Activated CD8-positive, alpha-beta memory T cell treated with anti-CD3 and anti-CD28 coated beads, Interleukin-2, amount 50 U/mL, for 24 hours (primary cell): ENCODE results near the gene CFAP54.

ENCODE experiments used
- DNase-seq: peaks from one replicate; pipeline ENCODE4 v3.0.0-alpha.2; 2020; ENCODE audit errors: extremely low read depth

Gene CFAP54

DNA sequence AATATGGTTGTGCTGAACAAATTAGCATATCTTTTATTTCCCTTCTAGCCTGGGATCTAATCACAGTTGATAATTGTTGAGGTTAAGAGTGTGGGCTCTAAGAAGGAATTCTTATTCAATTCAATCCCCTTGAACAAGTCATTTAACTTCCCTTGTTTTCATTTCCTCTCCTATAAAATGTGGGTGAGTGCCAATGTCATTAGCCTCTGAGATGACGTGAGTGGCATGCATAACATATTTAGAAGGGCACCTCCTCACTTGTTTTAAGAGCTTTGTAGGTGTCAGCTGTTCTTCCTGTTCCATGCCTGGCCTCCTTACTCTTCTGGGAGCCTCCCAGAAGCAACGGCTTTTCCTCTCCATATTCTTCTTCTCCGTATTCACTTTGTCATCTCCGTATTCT is 262.2 kb downstream of the CFAP54 start:
- DNase-seq, result no peak

DNA sequence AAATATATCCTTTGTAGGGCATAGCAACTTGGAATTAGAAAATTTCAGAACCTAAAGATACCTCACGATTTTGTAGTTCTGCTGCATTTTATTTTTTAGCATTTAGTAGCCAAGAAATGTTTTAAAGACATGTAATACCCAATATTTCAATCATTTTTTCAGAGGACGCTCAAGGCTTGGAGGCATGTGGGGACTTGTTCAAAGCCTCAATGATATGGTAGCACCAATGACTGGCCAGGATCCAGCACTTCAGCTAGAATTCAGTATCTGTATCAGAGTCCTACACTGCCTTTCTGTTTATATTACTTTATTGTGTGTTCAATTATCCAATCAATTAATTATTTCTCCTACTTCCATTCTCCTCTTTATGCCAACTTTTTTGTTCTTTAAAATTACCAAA is 262.8 kb downstream of the CFAP54 start:
- no peak for DNase-seq

DNA sequence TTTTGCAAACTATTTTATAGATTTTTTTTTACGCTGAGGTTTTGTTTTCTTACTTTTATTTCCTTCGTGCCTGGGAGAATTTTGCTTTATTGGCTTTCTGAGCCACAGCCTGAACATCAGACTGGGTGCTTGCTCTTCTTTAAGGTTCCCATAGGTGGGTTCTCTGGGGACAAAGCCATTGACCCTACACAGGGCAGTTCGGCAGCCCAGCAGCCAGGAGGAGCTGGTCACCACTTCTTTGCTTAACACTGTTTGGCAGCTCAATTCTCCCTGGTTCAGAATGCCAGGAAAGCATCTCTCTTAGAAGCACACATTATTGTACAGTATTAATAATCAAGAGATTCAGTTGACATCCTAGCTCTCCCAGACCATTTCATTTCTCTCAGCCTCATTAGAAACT is 276.9 kb downstream of the CFAP54 start:
- DNase-seq, result no peak

DNA sequence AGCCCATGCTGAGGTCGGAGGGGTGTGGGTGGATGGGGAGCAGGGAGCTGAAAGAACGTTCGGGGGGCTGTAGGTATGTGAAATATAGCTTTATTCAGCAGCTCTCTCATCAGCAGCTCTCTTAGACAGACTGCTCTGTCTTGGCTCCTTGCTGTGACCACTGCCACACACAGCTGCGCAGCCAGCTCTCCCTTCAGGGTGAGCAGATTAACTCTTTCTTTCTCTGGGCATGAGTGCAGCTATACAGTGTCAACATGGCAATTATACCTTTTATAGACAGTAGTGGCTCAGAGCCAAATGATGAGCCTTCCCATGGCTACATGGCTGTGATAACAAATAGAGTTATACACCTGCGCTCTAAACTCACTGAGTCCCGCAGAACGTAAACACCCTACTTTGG is 280.0 kb downstream of the CFAP54 start:
- DNase-seq, result no peak

DNA sequence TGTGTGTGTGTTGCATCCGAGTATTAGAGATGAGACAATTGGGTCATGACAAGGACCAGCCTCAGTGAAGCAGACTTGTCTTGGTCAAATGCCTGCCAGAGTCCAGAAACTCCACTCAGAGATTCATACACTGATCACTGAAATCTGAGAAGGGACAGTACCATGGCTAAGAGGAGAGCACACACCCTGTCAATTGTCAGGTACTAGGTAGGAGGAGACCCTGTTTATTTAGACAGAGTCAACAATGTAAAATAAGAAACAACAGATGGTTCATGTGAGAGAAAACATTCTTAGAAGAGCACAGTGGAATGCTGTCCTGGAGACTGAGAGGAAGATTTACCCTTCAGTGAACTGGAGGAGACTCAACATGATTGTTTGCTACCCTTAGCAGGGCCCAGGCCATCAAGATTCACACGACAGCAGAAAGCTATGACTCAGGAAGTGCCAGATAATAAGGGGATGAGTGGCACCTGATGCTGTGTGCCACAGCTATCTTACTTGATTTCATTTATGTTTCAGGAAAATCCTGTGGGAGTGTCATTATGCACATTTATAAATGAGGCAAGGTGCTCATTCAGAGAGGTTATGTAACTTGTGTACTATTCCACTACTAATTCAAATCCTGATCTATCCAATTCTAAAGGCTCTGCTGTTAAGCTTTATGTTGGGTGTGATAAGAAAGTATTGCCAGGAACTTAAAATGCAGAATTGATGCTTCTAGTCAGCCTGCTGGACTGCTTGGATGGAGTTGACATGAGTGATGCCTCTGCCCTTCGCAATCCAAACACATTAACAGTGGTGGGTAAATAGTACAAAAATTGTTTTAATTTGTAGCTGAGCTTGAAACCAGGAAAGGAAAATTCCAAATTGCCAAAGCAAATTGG is 281.1 kb downstream of the CFAP54 start:
- DNase-seq, result no peak

DNA sequence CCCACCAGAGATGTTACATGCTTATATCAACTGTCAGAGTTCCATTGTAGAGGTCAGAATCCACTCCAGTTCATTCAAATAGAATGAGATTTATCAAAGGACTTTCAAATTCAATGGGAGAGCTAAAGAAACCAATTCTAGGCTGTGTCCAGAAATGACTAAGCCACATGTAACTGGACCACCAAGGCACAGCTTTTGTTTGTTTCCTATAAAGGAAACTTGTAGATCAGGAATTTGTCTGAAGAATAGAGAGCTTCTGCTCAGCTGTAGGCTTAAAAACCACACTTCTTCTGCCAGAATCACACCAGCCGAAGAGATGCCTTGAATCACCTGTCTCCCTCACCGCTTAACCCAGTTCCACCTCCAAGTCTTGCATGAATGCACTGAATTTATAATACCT is 283.7 kb downstream of the CFAP54 start:
- DNase-seq, result no peak

DNA sequence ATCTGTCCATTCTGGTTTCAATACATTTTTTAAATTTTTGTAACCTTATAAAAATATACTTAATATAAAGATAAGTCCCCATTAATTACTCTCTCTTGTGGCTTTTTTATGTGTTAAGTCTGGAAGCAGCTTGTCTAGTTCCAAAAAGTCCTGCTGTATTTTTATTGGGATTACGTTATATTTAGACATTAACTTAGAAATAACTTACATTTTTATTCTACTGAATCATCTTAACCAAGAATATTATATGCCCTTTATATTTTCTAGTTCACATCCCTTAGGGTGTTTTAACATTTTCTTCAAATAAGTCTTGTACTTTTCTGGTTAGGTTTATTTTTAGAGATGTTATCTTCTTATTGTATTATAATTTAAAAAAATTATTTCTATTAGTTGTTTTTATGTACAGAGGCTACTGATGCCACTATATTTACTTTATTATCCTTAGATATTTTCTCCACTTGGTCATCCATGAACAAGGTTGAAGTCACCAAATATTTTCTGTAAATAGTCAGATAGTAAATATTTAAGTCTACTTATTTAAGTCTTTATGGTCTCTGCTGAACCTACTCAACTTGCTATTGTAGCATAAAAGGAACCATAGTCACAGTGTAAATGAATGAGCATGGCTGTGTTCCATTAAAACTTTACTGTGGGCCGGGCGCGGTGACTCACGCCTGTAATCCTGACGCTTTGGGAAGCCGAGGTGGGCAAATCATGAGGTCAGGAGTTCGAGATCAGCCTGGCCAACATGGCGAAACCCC is 285.3 kb downstream of the CFAP54 start:
- DNase-seq, result no peak

DNA sequence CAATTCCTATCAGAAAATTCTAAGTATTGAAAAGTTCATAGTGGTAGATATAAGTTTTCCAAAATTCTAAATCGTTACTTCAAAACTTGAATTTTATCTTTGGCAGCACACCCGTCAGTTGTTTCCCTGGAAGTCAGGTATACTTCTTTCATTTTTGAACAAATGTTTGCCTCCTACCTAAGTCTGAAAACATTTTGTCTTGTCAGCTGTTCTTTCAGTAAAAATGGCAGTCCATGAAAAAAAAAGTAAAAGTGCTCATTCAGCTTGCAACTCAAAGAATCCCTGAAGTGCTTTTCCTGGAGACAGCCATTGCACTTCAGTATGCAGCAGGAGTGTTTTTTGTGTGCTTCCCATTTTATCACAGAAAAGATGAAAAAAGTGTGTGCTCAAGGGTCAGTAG is 287.5 kb downstream of the CFAP54 start:
- no peak for DNase-seq

DNA sequence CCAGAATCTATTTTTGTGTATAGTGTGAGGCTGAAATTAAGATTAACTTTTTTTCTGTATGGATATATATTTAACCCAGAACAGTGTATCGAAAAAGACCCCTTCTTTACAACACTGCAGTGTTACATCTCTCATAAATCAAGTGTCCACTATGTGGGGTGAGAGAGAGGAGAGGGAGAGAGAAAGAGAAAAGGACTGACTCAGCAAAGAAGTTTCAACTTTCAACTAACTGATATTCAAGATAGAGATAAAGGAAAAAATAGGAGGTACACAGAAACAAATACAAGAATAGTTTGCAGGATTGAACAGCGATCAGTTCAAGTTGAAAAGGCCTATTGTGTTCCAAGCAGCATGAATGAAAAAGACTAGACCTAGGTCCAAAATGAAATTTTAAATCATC is 291.0 kb downstream of the CFAP54 start:
- DNase-seq, result no peak

DNA sequence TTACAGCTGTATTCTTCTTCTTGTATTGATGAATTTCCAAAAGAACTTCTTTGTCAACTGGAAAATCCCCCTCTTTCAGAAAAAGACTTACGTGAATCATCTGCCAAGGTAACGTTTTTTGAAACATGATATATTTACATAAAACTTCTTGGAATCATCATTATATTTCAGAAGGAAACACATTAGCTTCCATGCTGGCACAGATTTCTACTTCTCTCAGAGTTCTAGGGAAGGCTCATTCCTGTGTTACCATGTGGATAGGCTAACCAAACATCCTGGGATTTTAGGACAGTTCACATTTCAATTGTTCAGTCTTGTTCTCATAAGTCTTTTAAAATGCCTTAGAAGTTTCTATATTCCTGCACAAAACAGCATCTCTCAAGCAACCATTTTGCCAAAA is 297.4 kb downstream of the CFAP54 start:
- no peak for DNase-seq

DNA sequence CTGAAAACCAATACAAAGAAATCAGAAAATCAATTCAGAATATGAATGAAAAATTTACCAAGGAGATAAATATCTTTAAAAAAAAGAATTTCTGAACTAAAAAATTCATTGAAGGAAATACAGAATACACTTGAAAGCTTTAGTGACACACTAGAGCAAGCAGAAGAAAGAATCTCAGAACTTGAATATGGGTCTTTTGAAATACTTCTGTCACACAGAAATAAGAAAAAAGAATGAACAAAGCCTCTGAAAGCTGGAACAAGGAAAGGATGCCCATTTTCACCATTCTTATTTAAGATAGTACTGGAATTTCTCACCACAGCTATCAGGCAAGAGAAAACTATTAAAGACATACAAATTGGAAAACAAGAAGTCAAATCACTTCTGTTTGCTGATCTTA is 314.6 kb downstream of the CFAP54 start:
- DNase-seq, result no peak

DNA sequence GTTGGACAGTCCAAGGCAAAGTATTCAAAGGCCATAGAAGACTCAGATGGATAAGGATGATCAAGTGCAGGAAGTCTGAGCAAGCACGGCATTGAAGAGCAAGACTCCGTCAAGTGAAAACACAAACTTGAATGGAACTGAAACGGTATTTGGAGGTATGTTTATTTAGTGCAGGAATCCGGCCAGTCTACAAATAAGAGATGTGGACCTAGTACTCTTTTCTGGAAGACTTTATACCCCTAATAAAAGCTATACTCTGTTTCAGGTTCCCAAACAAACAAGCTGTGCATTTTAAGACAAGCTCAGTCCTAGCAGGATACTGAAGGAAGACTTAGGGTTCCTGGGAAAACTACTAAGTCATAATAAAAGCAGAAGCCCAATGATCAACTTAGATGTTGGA is 316.9 kb downstream of the CFAP54 start:
- DNase-seq, result no peak

DNA sequence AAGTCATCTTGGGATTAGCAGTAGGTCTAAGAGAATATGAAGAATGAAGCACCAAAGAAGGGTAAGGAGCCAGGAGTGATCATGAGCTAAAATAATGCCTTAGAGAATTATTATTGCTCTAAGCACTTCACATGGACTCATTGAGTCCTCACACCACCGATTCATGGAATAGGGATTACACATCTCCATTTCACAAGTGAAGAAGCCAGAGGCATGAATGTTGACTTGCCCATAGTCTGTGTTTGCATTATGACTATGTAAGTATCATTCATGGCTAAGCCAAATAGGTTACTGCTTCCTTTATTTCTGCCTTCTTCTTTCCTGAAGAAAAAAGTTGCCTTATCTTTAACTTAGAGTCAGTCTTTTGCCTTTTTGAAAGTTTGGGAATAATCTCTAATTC is 318.4 kb downstream of the CFAP54 start:
- no peak for DNase-seq

DNA sequence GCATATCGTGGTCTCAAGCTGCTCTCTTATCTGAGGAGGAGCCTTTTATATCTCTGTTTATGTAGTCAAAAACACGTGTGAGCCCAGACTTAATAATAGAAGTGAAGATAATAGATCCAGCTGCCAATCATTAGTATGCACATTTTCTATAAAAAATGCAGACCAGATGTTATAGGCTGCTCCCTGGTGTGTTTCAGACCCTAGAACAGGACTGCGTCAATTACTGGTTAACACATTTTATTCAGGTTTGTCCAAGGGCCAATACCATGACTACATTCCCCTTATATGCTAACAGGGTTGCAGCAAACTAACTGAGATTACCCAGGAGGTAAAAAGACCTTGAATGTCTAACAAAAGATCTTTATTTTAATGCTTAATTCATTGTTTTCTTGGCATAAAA is 319.2 kb downstream of the CFAP54 start:
- no peak for DNase-seq

DNA sequence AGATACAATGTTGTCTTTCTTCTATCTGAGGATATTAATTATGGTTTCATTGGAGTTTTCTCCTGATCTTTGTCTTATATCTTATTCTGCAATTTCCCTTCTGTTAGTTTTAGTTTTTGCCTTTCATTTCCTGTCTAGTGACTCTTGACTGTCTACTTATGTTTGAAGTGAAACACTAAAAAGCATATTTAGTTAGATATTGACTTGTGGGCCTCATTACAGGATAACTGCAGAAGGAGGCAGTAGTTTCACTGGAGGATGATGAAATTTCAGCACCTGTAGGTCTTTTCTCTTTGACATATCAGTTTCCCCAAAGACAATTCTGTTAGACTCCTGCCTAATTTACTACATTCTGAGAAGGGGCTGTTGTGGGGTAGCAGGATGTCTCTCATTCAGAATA is 320.1 kb downstream of the CFAP54 start:
- DNase-seq, result no peak

DNA sequence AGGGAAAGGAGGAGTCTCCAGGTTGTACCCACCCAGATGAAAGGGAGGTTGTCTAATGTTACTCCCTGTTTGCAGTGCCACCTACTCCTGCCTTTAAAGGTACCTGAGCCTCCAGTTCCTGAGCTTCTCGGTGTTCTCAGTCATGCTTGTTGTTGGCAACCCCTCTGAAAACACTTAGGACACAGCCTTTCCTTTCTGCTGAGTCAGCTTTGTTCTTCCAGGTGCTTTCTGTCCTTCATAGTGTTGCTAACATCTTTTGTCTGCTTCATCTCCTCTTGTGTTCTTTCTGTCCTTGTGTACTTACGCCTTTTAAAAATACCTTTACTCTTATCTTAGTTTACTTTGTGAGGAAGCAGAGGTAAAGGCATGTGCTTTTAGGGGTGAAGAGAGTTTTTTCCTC is 320.7 kb downstream of the CFAP54 start:
- no peak for DNase-seq

DNA sequence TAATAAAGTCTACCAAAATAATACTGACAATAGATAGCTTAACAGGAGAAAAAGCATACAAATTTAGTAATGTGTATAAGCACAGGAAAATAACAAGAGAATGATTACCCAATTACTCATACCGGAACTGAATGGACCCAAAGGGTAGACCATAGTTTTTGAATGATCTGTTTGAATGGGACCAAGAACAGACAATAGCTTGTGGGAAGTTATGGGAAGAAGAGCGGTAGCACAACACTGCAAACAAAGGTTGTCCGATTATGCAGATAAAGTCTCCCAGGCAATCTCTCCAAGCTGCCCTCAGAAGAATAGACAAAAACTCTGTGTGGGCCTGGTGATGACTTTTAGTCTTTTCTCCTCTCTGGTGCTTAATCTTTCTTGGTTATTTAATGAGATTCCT is 321.1 kb downstream of the CFAP54 start:
- no peak for DNase-seq

DNA sequence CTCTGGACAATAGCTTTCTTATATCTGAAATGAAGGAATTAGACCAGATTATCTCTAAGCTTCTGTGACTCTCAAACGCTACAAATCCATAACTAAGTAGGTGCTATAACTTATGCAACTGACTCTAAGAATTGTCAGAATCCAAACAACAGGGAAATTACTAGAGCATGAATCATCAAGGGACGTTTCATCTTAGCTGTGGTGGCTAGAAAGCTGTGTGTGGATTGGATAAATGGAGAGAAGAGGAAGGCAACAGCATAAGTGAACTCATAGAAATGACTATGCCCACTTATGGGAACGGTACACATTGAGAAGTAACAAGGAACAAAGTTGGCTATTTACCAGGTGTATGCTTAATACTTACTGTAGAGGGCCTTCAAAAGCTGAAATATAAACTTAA is 321.7 kb downstream of the CFAP54 start:
- DNase-seq, result no peak

DNA sequence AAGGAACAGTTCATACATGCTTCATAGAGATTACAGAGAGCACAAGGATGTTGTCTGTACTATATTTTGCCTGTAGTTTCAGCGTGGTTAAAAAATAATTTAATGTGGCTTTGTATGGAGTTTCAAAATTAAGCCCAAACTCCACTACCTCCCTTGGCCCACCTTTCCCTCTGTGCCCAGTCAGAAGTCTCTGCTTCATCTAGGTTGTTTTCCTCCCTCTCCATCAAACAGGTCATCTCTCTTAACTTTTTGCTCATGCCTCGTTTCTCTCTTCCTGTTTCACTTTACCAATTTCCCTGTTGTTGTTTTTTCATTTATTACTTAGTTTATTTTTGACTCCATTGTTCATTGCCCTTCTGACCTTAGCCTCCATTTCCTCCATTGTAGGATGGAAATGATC is 322.8 kb downstream of the CFAP54 start:
- no peak for DNase-seq

DNA sequence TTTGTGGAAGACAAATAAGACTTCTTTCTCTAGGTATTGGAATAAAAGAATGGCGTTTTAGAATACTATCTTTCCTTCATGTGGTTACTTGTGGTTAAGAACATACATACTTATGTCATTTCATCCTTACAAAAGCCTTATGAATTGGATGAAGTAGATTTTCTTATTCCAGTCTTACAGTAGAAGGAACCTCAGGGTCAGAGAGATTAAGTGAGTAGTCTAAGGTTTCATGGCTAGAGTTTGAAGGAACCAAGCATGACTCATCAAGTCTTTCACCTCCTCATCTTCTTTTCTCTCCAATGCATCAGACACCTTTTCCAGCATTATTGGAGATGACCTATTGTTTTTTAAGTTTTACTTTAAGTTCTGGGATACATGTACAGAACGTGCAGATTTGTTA is 324.8 kb downstream of the CFAP54 start:
- no peak for DNase-seq

DNA sequence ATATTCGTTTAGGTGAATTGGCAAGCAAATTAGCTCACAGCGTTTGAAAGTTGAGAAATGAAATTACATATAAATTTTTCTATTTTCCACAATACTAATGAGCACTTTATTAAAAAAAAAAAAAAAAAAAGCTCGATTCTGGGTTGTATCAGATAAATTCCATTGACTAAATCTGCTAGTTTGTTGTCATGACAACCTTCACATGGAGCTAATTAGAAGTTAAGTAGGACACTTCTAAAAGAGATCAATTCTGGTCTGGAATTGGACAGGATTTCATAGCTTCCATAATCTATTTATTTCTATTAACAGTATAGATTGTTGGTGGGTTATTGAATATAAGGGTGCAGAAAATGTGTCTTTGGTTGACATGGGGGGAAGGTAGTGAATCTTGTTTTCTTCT is 332.2 kb downstream of the CFAP54 start:
- DNase-seq, result no peak

DNA sequence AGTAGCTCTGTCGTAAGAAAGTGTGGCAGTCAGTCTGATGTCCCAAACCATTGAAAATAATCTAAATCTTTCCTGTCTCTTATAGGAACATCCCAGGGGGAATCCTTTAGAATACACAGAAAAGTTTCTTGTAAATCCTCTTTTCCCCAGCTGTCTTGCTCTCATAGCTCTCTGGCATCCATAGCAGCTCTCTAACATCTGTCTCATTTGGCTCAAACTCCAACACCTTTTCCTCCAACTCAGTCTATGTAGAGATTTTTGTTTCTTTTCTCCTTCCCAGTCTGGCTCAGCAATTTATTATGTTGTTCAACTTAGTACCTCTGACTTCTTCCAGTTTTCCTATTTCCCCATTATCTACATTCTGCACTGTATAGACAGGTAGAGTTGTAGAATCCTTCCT is 333.3 kb downstream of the CFAP54 start:
- no peak for DNase-seq

DNA sequence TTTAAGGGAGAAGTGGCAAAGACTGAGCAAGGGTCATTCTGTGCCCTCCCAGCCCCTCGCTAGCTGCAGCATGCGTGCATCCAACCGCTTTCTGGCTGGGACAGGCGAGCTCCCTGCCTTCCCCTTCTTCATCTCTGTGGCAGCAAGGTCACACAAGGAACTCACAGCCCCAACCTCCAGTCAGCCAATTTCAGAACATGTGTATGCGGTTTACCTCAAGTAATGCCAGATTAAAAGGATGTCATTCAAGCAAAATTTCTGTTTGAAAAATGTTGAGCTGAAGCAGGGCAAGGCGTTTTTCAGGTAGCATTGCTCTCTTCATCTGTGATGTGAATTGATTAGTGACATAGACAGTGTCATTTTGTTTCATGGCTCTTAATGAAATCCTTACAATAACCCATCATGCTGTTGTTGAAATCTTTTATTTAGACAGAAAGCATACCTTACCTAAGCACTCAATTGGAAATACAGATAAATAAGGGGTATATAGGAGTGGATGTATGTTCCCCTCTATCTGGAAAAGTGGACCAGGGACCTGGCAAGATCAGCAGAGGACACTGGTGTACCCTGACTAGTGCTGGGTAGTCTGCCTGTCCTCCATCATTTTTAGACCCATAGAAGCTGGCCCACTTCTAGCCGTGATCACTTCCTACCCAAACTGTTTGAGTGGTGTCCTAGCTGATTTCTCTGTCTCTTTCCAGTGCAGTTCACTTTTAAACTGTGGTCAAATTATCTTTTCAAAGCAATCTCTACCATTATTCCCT is 334.9 kb downstream of the CFAP54 start:
- no peak for DNase-seq
